ENCODE results near the gene PHKG2.
A peak's percentile ranks its signal among the peaks of the same experiment; 100 is the strongest.

PHKG2 gene

GRCh38 chr16:30758988-30759491 is 10.8 kb downstream of the PHKG2 start:
- DNase-seq: peak; percentile 85 to 87

GRCh38 chr16:30760001-30760559 is 11.9 kb downstream of the PHKG2 start:
- no peak for DNase-seq

DNA sequence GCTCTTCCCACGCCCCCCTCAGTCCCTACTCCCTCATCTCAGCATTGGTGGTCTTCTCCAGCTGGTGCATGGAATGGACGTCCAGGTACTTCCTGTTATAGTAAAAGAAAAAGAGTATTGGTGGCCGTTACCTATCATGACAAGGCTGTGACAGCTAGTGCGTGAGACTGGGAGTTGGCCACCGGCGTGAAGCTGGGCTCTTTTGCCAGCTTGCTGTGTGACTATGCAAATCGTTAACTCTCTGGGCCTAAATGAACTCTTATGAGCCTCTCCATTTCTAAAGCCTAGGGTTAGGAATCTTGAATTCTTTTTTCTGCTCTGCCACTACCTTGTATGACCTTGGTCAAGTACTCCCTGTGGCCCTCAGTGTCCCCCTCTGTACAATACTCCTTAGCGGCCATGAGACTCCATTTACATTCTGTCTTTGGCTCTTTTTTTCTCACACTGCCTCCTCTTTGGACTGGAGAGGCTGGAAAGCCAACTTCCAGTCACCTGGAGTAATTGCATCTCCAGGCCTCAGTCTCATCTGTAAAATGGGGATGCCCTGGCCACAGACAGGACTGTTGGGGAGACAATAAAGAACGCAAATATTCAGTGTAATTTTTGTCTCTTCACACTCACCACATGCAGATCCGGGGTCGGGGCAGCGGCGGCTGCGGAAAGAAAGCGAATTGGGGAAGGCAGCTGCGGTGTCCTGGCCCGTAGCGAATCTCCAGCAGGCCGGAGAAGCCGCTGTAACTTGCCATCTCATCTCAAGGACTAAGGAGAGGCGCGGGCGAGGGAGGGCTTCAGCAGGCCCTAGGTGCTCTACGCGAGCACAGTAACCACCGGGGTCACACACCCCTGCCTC is 12.6 kb downstream of the PHKG2 start:
- no peak for DNase-seq

DNA sequence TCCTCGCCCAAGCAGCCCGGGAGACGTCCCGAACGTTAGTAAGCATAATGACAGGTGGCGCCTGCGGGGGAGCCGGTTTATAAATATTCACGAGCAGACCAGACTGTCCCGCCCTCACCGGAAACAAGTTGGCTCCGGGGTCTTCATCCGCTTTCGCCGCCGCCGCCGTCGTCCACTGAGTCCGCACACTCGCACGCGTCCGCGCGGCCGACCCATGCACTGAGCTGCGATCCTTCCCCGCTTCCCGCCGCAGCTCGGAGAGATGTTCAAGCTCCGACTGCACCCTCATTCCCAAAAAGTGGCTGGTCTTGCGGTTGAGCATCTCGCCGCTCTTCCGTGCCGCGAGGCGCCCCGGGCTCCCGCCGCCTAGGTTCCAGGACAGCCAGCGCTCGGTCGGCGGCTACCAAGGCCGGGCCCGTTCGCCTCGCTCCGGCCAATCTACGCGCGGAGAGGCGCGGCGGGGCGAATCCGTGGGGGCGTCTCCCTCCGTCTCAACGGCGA is 13.3 kb downstream of the PHKG2 start:
- DNase-seq: no peak

- DNase-seq: peak; percentile 96 to 97
Observed at GRCh38 chr16:30761928-30762902, 14.0 kb downstream of the PHKG2 start, which contains the start of the genes CFAP119 and RNF40. Gene CFAP119, minus strand, starts transcription at chr16:30762062. Its CDS starts 314 bp downstream, at chr16:30761748. Gene RNF40, plus strand, starts transcription at chr16:30762322. Its CDS starts 224 bp downstream, at chr16:30762546.

DNA sequence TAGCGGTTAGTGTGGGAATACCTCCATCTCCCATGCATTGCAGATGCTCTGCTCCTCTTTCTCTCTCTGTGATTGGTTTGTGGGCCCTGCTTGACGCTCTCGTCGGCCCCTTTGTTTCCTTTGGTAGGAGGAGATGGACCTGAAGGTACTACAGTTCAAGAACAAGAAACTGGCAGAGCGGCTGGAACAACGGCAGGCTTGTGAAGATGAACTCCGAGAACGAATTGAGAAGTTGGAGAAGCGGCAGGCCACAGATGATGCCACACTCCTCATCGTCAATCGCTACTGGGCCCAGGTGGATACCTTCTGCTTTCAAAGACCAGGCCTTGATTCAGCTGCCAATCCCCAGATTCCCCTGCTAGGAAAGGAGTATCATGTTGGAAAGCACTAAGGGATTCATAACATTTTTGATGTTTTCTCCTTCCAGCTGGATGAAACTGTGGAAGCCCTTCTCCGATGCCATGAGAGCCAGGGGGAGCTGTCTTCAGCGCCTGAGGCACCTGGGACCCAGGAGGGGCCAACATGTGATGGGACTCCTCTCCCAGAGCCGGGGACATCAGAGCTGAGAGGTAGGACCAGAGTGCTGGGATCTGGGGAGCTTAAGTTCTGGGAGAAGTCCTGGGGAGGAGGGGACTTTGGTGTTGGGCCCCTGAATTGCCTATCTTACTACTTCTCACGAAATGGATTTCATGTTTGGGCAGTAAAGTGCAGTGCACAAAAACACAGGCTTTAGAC is 14.9 kb downstream of the PHKG2 start:
- no peak for DNase-seq

- no peak for DNase-seq
Observed at GRCh38 chr16:30764086-30764485, 15.9 kb downstream of the PHKG2 start.

DNA sequence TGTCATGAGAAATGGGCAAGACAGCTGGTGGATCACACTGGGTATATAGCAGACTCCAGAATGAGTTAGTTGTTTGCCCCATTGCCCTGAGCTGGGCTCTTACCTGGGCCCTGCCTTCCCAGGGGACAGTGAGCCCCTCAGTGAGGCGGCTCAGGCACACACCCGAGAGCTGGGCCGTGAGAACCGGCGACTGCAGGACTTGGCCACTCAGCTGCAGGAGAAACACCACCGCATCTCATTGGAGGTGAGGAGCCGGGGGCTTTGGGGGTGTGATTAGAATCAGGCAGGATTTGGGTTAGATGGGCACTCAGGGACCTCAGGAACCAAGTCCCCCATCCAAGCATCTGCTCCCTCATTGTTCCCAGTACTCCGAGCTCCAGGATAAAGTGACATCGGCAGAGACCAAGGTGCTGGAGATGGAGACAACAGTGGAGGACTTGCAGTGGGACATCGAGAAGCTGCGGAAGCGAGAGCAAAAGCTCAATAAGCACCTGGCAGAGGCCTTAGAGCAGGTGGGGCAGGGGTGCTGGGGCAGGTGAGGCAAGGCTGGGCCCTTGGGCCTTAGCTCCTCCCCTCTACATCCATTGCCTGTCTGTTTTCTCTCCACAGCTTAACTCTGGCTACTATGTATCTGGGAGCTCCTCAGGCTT is 16.7 kb downstream of the PHKG2 start:
- DNase-seq: no peak

DNA sequence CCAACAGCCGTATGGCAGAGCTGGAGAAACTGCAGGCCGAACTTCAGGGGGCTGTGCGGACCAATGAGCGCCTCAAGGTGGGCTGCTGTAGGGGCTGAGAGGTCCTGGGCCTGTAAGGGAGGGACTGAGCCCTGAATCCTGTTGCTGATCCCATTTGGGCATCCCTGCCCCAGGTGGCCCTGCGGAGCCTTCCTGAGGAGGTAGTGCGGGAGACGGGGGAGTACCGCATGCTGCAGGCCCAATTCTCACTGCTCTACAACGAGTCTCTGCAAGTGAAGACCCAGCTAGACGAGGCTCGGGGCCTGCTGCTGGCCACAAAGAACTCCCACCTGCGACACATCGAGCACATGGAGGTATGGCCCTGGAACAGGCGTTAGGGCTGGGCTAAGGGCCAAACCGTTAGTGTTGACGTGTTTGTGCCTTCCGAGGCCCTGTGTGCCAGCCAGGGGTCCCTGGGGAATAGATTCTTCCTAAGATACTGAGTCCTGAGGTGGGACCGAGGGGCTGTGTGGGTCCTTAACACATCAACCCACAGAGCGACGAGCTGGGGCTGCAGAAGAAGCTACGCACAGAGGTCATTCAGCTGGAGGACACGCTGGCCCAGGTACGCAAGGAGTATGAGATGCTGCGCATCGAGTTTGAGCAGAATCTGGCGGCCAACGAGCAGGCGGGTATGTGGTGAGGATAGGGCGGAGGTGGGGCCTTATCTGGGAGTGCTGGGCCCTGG is 18.1 kb downstream of the PHKG2 start:
- no peak for DNase-seq

DNA sequence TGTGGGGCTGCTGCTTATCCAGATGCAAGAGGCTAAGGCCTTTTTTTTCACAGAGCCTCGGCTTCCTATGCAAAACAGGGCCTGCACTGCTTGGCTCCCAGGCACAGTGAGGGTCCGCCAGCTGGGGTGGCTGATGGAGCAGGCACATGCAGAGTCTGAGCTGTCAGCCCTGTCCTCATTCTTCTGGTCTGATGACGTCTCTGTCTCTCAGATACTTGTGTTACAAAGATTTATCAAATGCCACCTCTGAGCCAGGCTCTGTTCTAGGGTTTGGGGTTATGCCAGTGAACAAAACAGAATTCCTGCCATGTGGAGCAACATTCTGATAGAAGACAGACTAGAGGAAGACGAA is 18.7 kb downstream of the PHKG2 start:
- DNase-seq: no peak

- no peak for DNase-seq
Observed at GRCh38 chr16:30767767-30768465, 19.7 kb downstream of the PHKG2 start.

DNA sequence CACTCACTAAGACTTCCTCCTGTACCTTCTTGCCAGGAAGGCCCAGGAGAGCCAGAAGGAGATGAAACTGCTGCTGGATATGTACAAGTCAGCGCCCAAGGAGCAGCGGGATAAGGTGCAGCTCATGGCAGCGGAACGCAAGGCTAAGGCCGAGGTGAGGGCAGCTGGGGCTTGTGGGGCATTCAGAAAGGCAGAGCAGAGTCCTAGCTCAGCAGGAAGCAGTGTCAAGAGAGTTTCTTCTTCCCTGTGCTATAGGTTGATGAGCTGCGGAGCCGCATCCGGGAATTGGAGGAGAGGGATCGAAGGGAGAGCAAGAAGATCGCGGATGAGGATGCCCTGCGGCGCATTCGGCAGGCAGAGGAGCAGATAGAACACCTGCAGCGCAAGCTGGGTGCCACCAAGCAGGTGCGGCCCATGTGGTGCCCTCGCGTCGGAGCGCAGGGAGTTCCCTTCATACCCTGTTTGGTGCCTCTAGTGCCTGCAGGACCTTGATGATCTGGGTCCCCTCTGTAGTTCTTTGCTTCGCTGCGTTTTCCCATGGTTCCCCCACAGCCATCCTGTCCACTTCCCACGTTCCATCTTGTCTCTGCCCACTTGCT is 20.5 kb downstream of the PHKG2 start:
- no peak for DNase-seq

GRCh38 chr16:30769379-30770089 is 21.3 kb downstream of the PHKG2 start:
- DNase-seq: no peak

- DNase-seq: no peak
Observed at GRCh38 chr16:30771726-30772125, 23.5 kb downstream of the PHKG2 start.

GRCh38 chr16:30773826-30774225 is 25.6 kb downstream of the PHKG2 start:
- DNase-seq: no peak

GRCh38 chr16:30774367-30775130 is 26.3 kb downstream of the PHKG2 start:
- DNase-seq: no peak

DNA sequence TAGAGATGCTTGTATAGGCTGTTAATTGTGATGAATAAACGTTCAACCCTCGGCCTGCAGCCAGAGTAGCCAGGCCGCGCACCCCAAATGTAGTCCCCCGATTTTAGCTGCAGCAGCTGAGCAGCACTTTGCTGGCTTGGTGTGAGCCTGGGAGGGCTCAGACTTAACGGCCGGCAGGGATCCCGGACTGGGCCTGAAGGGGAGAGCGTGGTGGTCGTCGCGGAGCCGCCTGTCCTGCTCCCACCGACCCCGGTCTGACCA is 26.8 kb downstream of the PHKG2 start:
- no peak for DNase-seq

GRCh38 chr16:30775392-30776188 is 27.4 kb downstream of the PHKG2 start:
- DNase-seq: peak in 1 of 2 experiments; percentile 18
